Gastrocnemius medialis (tissue), 4 donors: ENCODE measurements around the gene NOL4L. TPM values are rescaled to one million over a fixed set of nuclear protein-coding genes. Genes with fewer than 3 reads are reported as not detected.

Source experiments
- ATAC-seq, 2 donors: fragments of 150-250 bp; one replicate each; pipeline ENCODE4 v1.9.1; 2016
- DNase-seq, 2 donors: peaks; one replicate each; pipeline ENCODE4 v3.0.0-alpha.2; 2019
- H3K27ac ChIP-seq, 4 donors: fragments of 200-600 bp; sonication (generic); 1 replicate in 1 of 4; 2 replicates in 3 of 4; pipeline ENCODE4 v1.5.1; 2016 to 2018; ENCODE audit warnings: mild to moderate bottlenecking in 2 of 4, moderate library complexity in 1 of 4
- H3K27me3 ChIP-seq, 3 donors: fragments of 200-600 bp; sonication (generic) in 2 of 3; 1 replicate in 1 of 3; 2 replicates in 2 of 3; pipeline versions ENCODE4 v1.5.1 to v1.6.0; 2016 to 2019; ENCODE audit warnings: mild to moderate bottlenecking in 1 of 3, moderate library complexity in 1 of 3
- H3K36me3 ChIP-seq, 2 donors: fragments of 200-600 bp; sonication (generic) in 1 of 2; one replicate each; pipeline ENCODE4 v1.5.1; 2017 to 2018
- H3K4me1 ChIP-seq, 2 donors: fragments of 200-600 bp; sonication (generic) in 1 of 2; one replicate each; pipeline ENCODE4 v1.5.1; 2016 to 2017; ENCODE audit warnings: mild to moderate bottlenecking in 2 of 2
- H3K4me3 ChIP-seq, 4 donors: fragments of 200-600 bp; sonication (generic) in 3 of 4; 1 replicate in 1 of 4; 2 replicates in 3 of 4; pipeline ENCODE4 v1.5.1; 2016 to 2019; ENCODE audit warnings: mild to moderate bottlenecking in 2 of 4
- H3K9me3 ChIP-seq, 3 donors: fragments of 200-600 bp; sonication (generic) in 2 of 3; 1 replicate in 1 of 3; 2 replicates in 2 of 3; pipeline ENCODE4 v1.5.1; 2016 to 2019
- CTCF ChIP-seq, 5 experiments: fragments of 450-650 bp in 3 of 5; fragments of 200-600 bp in 2 of 5; sonication (generic) in 2 of 5; IDR thresholded peaks in 4 of 5; conservative IDR thresholded peaks in 1 of 5; 1 replicate in 4 of 5; 2 replicates in 1 of 5; pipeline ENCODE4 v1.5.1; 2016 to 2019; ENCODE audit warnings: antibody characterized with exemption in 5 of 5, mild to moderate bottlenecking in 3 of 5, moderate library complexity in 3 of 5
- POLR2A ChIP-seq, 2 donors: fragments of 450-650 bp; IDR thresholded peaks; one replicate each; pipeline ENCODE4 v1.6.1; 2017; ENCODE audit warnings: antibody characterized with exemption in 2 of 2, mild to moderate bottlenecking in 2 of 2, moderate library complexity in 2 of 2
- in situ Hi-C, 4 donors: fragments of 200-750 bp; cut with MboI; loops; one replicate each; pipeline versions ENCODE4 v1.15.0 to v1.8.0; 2017; ENCODE audit warnings: low sequenced_read_pairs in 4 of 4
- intact Hi-C: fragments of 100-400 bp; cut with DNase I; formaldehyde crosslinking; loops from one replicate; pipeline ENCODE4 v1.15.1; 2023; ENCODE audit warnings: low total_unique reads
- total RNA-seq, 4 donors: library from RNA; depleted of rRNA; stranded (reverse); fragments of >200 nt; gene quantifications; one replicate each; pipeline versions ENCODE4 v1.1.0 to v1.2.3, GENCODE V29; 2016

The NOL4L gene
- total RNA-seq, 4 donors from 2014 or later: 1.4 to 1.9 (median 1.7) TPM

GRCh38 chr20:32480371-32481241 is 104.5 kb downstream of the NOL4L start:
- no peak overlapping the region for H3K4me3 ChIP-seq
- no peak for TF ChIP-seq CTCF (IDR thresholded peaks at IDR 0.05 in 4 of 5, conservative IDR thresholded peaks at IDR 0.05 in 1 of 5)
- no peak for TF ChIP-seq POLR2A (IDR thresholded peaks at IDR 0.05)
- H3K27ac ChIP-seq: peak overlapping the region; percentile 56 to 75 (median 72)
- DNase-seq (no peak), ATAC-seq (no peak)
- intact Hi-C loops: loop anchor here (5.0 kb wide), 1 partner anchor 143 kb away; no protein-coding TSS in a partner anchor
- in situ Hi-C loops: no loop called here
- no peaks in the 10 kb centered on the region for H3K9me3 ChIP-seq
- H3K4me1 ChIP-seq: peaks cover 11 to 20% of the 10 kb centered on the region in 2 donors
- no peaks in the 10 kb centered on the region for H3K36me3 ChIP-seq
- H3K27me3 ChIP-seq: no peaks in the 10 kb centered on the region

- TF ChIP-seq POLR2A (IDR thresholded peaks at IDR 0.05) (no peak), CTCF (IDR thresholded peaks at IDR 0.05 in 4 of 5, conservative IDR thresholded peaks at IDR 0.05 in 1 of 5) (no peak)
- no peak overlapping the region for H3K27ac ChIP-seq
- in situ Hi-C loops: no loop called here
- ATAC-seq (no peak), DNase-seq (no peak)
- H3K4me1 ChIP-seq: peaks cover 11 to 23% of the 10 kb centered on the region in 2 donors
- no peaks in the 10 kb centered on the region for H3K9me3 ChIP-seq
- intact Hi-C loops: loop anchor here (5.0 kb wide), 1 partner anchor 142 kb away; no protein-coding TSS in a partner anchor
- H3K36me3 ChIP-seq: no peaks in the 10 kb centered on the region
- H3K27me3 ChIP-seq: peaks cover 0 to 7% (median 0%) of the 10 kb centered on the region in 3 donors
- H3K4me3 ChIP-seq: no peak overlapping the region
These were observed 105.4 kb downstream of the NOL4L start for GRCh38 chr20:32479697-32480171.

- H3K9me3 ChIP-seq: no peaks in the 10 kb centered on the region
- no peaks in the 10 kb centered on the region for H3K36me3 ChIP-seq
- in situ Hi-C loops: no loop called here
- no peak for ATAC-seq
- intact Hi-C loops: no loop called here
- DNase-seq: no peak
- peaks cover 18 to 24% of the 10 kb centered on the region in 2 donors for H3K4me1 ChIP-seq
- peaks cover 0 to 7% (median 0%) of the 10 kb centered on the region in 3 donors for H3K27me3 ChIP-seq
- no peak overlapping the region for H3K4me3 ChIP-seq
- no peak overlapping the region for H3K27ac ChIP-seq
- no peak for TF ChIP-seq CTCF (IDR thresholded peaks at IDR 0.05 in 4 of 5, conservative IDR thresholded peaks at IDR 0.05 in 1 of 5)
- no peak for TF ChIP-seq POLR2A (IDR thresholded peaks at IDR 0.05)
These were observed 106.1 kb downstream of the NOL4L start for GRCh38 chr20:32479012-32479411.

- in situ Hi-C loops (no loop called here), intact Hi-C loops (no loop called here)
- no peak for ATAC-seq
- H3K27ac ChIP-seq: no peak overlapping the region
- no peak for DNase-seq
- no peaks in the 10 kb centered on the region for H3K36me3 ChIP-seq
- H3K4me1 ChIP-seq: peaks cover 21% of the 10 kb centered on the region in 2 donors
- H3K9me3 ChIP-seq: no peaks in the 10 kb centered on the region
- peaks cover 0 to 7% (median 0%) of the 10 kb centered on the region in 3 donors for H3K27me3 ChIP-seq
- H3K4me3 ChIP-seq: no peak overlapping the region
- TF ChIP-seq POLR2A (IDR thresholded peaks at IDR 0.05): no peak
- TF ChIP-seq CTCF (IDR thresholded peaks at IDR 0.05 in 4 of 5, conservative IDR thresholded peaks at IDR 0.05 in 1 of 5): no peak
These were observed 106.6 kb downstream of the NOL4L start for GRCh38 chr20:32478576-32478975.
